A673 (cell line): ENCODE measurements around the gene LMNB1. TPM values are rescaled to one million over a fixed set of nuclear protein-coding genes. Genes with fewer than 3 reads are reported as not detected.

Source experiments
- BruUV-seq: library from RNA; stranded (reverse); fragments of 400-500 nt; replicated peaks from 2 replicates; lab custom pipeline; 2021; lab: Mats Ljungman, UMichigan
- CTCF ChIA-PET: fragments of 300-600 bp; sonication (Branson Sonifier 250); formaldehyde crosslinking; loops from one replicate; lab custom pipeline; 2022; ENCODE audit warnings: antibody characterized with exemption; lab: Charles Lee
- POLR2A ChIA-PET: fragments of 300-600 bp; sonication (Branson Sonifier 250); formaldehyde crosslinking; loops from one replicate; lab custom pipeline; 2022; ENCODE audit warnings: antibody characterized with exemption; ENCODE audit not compliant: low non-redundant PET; lab: Charles Lee
- DNase-seq: peaks from one replicate; pipeline ENCODE4 v3.0.0-alpha.2; 2015; ENCODE audit warnings: low spot score
- H3K27ac ChIP-seq: fragments of 200-600 bp; sonication (generic); 2 replicates; pipeline ENCODE4 v1.5.1; 2016; ENCODE audit warnings: mixed run types, low read depth, mild to moderate bottlenecking, mixed read lengths, antibody characterized with exemption, low read length; ENCODE audit not compliant: poor library complexity, severe bottlenecking
- H3K27me3 ChIP-seq: fragments of 200-600 bp; sonication (generic); replicated peaks from 2 replicates; pipeline ENCODE4 v1.6.1; 2017; ENCODE audit warnings: mixed run types, low read depth, mild to moderate bottlenecking, mixed read lengths, antibody characterized with exemption, low read length; ENCODE audit not compliant: insufficient read depth, poor library complexity
- H3K36me3 ChIP-seq: fragments of 200-600 bp; sonication (generic); 2 replicates; pipeline ENCODE4 v1.6.1; 2016; ENCODE audit warnings: mixed run types, mild to moderate bottlenecking, mixed read lengths, antibody characterized with exemption, low read length; ENCODE audit not compliant: insufficient read depth, poor library complexity, severe bottlenecking
- H3K4me1 ChIP-seq: fragments of 200-600 bp; sonication (generic); 2 replicates; pipeline ENCODE4 v1.6.1; 2017; ENCODE audit warnings: mixed run types, mild to moderate bottlenecking, mixed read lengths, antibody characterized with exemption, low read length; ENCODE audit not compliant: insufficient read depth, poor library complexity, severe bottlenecking
- H3K4me3 ChIP-seq: fragments of 200-600 bp; sonication (generic); 2 replicates; pipeline ENCODE4 v1.5.1; 2016; ENCODE audit warnings: low read depth, mixed run types, mild to moderate bottlenecking, mixed read lengths, low read length; ENCODE audit not compliant: poor library complexity, severe bottlenecking
- H3K9me3 ChIP-seq: fragments of 200-600 bp; sonication (generic); 2 replicates; pipeline ENCODE4 v1.6.1; 2016; ENCODE audit warnings: mixed run types, low read depth, mild to moderate bottlenecking, mixed read lengths, antibody characterized with exemption, low read length; ENCODE audit not compliant: poor library complexity, severe bottlenecking
- CTCF ChIP-seq: fragments of 300-800, 200-600 bp; sonication (generic); conservative IDR thresholded peaks from 2 replicates; pipeline ENCODE4 v1.5.1; 2017; ENCODE audit warnings: low read depth, mild to moderate bottlenecking, antibody characterized with exemption, low read length, moderate library complexity, mixed read lengths
- EZH2 ChIP-seq: fragments of 200-600 bp; sonication (generic); IDR thresholded peaks from 2 replicates; pipeline ENCODE4 v1.6.1; 2017; ENCODE audit warnings: borderline replicate concordance, low read depth, mild to moderate bottlenecking, mixed read lengths, antibody characterized with exemption, low read length; ENCODE audit not compliant: poor library complexity, severe bottlenecking
- intact Hi-C: fragments of 100-400 bp; cut with micrococcal nuclease; formaldehyde crosslinking; loops from one replicate; pipeline ENCODE4 v1.10.0; 2022; ENCODE audit not compliant: unreplicated experiment
- total RNA-seq: library from RNA; stranded (reverse); gene quantifications from 2 replicates; pipeline ENCODE4 v1.2.3, GENCODE V29; 2021

Gene LMNB1
- total RNA-seq, 1 experiment from 2014 or later: 267 TPM

GRCh38 chr5:126858441-126858840, 81.5 kb downstream of the LMNB1 start:
- CTCF ChIA-PET: no interaction called here
- BruUV-seq: no TSS peak

GRCh38 chr5:126863402-126863801, 86.5 kb downstream of the LMNB1 start:
- intact Hi-C loops: no loop called here
- TF ChIP-seq EZH2: no peak
- TF ChIP-seq CTCF: no peak
- no peak for DNase-seq
- ChIA-PET CTCF (no interaction called here), POLR2A (no interaction called here)
- Histone ChIP-seq H3K9me3 (no peaks in the 10 kb centered on the region), H3K36me3 (no peaks in the 10 kb centered on the region), H3K4me3 (no peak overlapping the region), H3K4me1 (peaks cover under 1% of the 10 kb centered on the region), H3K27ac (no peak overlapping the region), H3K27me3 (no peaks in the 10 kb centered on the region)
- BruUV-seq: no TSS peak

More at GRCh38 chr5:126858441-126858840, 81.5 kb downstream of the LMNB1 start:
- Histone ChIP-seq H3K4me3 (no peak overlapping the region), H3K36me3 (no peaks in the 10 kb centered on the region), H3K27me3 (no peaks in the 10 kb centered on the region), H3K4me1 (peaks cover 11% of the 10 kb centered on the region), H3K27ac (no peak overlapping the region), H3K9me3 (no peaks in the 10 kb centered on the region)
- POLR2A ChIA-PET: no interaction called here
- intact Hi-C loops: no loop called here
- TF ChIP-seq EZH2: no peak
- TF ChIP-seq CTCF: no peak
- DNase-seq: no peak

GRCh38 chr5:126864042-126864688, 87.2 kb downstream of the LMNB1 start:
- ChIA-PET CTCF (no interaction called here), POLR2A (no interaction called here)
- TF ChIP-seq EZH2: no peak
- TF ChIP-seq CTCF: no peak
- H3K9me3 ChIP-seq: no peaks in the 10 kb centered on the region
- H3K4me3 ChIP-seq: no peak overlapping the region
- H3K27me3 ChIP-seq: no peaks in the 10 kb centered on the region
- DNase-seq: no peak
- H3K27ac ChIP-seq: no peak overlapping the region
- H3K36me3 ChIP-seq: no peaks in the 10 kb centered on the region
- H3K4me1 ChIP-seq: peaks cover 8% of the 10 kb centered on the region
- no TSS peak for BruUV-seq
- intact Hi-C loops: no loop called here
